ENCODE data around the gene GUCA2B.

- no peak for TF ChIP-seq GATA3 (IDR thresholded peaks at IDR 0.05; ENCODE audit: low read depth, low read length)
- TF ChIP-seq GATA2 (IDR thresholded peaks at IDR 0.05; ENCODE audit: low read depth, low read length): no peak
Measured at GRCh38 chr1:42153624-42154023, 414 bp downstream of the GUCA2B start.
